Measurements from ENCODE around the gene ERBB4.

ERBB4 gene

DNA sequence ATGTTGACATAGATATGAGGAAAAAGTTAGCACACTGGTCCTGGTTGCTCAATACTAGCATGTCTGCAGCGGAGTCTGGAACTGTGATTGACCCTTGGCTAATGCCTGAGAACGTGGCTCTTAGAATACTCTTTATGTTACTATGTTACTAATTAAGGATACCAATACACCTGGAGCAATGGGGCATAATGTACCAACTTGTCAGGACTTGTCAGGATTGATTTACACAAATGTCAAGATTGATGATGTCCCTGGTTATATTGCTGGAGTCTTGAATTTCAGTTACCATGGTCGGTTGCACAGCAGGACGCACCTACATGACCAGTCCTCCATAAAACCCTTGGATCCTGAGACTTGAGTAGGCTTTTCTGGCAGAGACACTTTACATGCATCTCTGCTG, 1171.3 kb downstream of the ERBB4 start:
- DNase-seq: peak; percentile 87

DNA sequence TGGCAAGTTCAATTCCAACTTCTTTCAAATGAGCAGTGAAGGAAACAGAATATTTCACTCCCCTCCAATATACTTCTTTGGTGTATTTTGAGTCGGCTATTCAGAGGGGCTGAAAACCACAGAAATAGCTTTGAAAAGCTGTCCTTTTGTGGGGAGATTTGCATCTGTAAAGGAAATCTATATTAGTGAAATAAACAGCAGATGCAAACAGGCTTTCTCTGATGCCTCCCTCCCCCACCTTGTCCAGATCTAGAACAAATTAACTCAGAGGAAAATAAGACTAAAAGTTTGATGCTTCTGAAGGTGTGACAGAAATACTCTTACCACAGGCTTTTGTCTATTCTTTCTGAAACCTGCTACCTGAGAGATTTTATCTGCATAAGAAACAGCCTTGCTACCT, 1173.7 kb downstream of the ERBB4 start:
- DNase-seq: no peak

DNA sequence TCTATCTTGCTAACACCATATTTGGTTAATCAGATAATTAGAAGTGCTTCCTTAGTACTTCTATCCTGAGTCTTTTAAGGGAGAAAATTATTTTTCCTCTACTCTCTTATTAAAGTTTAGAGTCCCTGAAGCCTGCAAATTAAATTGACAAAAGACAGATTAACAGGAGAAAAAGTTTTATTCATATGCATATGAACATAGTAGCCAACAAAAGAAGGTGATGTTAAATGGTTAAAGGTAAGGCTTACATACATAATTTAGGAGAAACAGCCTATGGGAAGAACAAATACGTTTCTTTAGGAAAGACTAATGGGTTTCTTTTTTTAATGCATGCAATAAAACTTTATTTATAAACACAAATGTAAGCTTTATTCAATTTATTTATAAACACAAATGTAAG, 1177.2 kb downstream of the ERBB4 start:
- no peak for DNase-seq

DNA sequence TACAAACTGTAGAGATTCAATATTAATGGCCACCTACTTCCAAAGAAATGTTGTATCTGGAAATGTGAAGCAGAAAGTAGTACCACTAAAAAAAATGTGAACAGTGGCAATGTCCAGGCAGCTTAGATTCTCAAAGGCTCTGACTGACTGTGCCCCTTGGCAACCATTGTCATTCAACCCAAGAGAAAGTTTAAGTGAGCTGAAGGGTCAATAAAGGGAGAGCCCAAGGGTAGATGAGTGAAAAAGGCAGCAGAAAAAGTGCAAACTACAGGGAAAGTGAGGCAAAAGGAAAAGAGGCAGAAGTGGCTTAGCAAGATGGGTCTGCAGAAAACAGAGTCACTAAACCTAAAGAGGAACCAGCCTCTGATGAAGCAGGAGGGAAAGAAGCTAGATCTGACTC, 1179.3 kb downstream of the ERBB4 start:
- no peak for DNase-seq

DNA sequence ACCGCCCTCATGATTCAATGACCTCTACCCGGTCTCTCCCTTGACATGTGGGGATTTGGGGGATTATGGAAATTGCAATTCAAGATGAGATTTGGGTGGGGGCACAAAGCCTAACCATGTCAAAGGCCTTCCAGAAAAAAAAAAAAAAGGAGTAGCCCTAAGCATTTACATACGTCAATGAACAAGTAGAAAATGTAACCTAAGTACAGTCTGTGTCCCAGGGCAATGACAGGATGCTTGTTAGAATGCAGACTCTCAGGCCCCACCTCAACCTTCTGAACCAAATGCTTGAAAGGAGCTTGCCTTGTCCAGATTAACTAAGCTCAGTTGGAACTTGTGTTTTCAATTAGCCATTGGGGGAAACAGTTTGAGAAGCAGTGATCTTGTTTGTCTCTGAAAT, 1180.1 kb downstream of the ERBB4 start:
- no peak for DNase-seq

DNA sequence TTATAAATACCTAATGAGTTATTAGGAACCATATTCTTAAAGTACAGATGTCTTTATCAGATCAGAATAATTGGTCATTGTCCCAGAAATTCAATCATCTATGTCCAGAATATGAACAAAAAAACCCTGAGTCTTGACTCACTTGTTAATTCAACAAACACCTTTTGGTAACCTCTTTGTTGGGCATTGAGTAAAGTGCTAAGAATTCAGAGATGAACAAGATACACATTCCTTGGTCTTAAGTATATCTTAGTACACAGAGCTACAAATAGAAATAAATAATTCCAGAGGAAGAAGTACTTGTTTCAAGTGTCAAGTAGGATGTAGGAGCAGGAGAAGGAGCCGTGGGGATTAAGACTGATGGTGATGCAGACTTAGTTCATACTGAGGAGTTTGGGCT, 1184.1 kb downstream of the ERBB4 start:
- no peak for DNase-seq

DNA sequence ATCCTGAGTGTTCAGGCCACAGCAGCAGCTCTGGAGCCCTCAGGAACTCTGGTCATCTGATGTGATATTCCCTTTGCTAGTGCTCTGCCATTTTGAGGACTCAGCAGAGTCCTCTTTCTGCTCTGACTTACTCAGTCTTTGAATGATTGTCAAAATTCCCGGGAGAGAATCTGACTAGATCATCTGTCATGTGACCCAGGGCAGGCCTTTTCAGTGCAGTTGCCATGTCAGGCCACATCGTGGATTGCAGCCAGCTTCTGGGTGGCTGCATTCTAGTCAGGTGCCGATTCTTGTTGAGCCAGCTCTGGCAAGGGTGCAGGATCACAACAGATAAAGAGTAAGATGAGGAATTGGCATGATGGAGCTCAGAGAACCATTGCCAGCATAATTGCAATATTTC, 1186.6 kb downstream of the ERBB4 start:
- DNase-seq: peak; percentile 57

DNA sequence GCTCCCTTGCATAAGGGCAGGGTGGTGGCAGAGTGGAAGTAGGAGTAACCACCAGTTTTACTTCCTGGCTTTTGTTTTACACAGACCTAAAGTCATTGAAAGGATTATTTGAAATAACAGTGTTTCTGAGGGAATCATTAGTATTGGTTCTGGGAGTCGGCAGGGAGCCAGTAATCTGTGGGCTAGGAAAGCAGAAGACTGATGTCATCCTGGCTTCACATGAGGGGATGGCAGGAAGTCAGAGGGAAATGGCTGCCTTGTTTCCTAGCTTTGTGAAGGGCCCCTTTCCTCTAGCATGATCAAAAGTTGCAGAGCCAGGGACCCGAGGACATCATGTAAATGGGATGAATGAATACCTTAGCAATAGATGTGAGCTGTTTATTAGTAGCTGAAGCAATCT, 1189.6 kb downstream of the ERBB4 start:
- DNase-seq: peak; percentile 20

DNA sequence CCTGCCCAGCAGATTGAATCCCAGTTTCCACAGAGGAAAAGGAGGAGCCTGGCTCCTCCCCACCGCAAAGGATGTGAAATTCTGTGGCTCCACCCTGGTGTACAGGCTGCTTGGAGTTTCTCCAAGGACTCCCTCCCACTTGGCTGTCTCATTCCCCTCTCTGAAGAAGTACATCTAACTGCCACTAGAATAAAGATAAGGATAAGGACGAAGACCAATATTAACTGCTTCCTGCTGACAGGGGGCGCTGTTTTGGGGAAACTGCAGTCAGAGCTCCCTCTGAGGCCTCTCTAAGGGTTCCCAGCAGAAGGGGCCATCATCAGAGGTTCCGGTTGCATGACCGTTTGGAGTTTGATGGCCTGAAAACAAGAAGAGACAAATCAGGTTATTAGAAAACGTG, 1191.3 kb downstream of the ERBB4 start:
- peak; percentile 13 for DNase-seq

DNA sequence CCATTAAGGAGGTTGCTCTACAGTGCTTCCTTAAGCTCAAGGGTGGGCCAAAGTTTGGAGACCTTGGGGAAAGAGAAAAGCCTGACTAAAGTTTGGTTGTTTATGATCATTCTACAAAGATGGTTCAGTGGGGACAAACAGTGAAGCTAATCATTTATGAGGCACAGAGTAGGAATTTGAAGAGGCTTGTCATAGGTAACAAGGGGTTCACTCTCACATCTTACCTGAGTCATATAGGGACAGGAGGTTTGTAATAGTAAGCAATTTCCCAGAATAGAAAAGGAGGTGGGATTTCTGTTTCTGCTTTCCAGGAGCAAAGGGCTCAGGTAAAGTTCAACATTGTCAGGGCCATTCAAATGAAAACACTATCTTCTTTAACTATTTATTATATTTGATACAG, 1194.3 kb downstream of the ERBB4 start:
- no peak for DNase-seq

DNA sequence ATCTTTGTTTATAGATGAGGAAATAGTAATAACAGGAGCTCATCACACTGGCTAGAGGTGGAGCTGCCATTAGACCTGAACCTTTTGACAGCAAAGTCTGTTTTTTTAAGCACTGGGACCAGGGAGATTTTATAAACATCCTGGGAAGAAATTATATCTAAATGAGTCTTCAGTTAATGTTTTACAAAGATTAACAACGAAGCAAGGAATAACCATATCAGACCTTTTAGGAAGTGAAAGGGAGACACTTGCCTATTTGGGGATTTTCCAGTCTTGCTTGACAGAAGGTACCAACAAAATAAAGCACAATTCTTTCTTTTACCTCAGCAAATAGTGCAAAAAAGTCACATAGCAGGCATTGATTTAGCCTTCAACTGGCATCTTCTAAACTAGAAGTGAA, 1205.2 kb downstream of the ERBB4 start:
- DNase-seq: no peak

DNA sequence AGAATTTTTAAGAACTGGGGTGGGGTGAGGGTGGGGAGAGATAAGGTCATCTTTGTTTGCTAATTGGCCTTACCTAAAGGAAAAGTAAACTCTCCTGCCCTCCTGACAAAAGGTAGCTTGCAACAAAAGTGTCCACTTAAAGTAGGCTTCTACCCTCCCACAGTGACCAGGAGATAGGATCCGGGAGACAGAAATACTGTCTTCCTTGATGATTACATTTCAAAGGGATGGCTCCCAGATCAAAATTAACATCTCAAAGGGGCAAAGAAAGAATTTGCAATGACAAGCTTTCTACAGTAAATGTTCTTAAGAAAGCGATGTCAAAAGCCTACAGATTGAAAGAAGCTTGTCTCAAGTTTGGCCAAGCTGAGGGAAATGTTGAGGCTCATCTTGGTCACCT, 1206.9 kb downstream of the ERBB4 start:
- no peak for DNase-seq

DNA sequence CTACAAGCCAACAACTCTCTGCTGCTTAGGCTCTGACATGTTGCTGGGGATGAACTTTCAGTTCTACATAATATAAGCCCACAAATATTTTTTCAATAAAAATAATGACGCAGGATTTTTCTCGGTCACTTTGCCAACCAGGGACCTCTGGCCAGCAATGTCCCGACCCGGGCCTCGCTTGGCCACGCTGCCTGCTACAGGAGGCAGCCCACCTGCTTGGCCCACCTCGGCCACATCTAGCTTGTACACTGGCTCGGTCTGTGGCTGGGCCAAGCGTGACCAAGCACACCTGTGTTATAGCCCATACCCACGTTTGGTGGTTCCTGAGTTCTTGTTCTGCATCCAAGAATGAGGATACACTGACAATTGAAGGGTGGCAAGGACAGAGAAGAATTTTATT, 1208.7 kb downstream of the ERBB4 start:
- no peak for DNase-seq

DNA sequence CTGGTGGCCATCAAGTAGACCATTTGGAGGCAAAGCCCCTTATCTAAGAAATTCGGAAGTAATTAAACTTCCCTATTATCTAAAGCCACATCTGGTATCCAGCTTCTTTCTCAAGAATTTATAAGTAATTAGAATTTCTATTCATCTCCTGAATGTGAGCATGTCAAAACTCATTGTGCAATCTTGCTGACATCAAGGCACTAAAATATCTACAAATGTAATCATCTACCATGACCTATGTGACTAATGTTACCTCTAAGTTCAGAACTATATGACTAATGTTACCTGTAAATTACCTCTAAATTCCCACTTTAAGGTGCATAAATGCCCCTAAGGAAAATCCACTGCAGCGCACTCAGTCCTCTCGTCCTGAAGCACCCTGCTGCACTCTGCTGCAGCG, 1209.2 kb downstream of the ERBB4 start:
- no peak for DNase-seq

DNA sequence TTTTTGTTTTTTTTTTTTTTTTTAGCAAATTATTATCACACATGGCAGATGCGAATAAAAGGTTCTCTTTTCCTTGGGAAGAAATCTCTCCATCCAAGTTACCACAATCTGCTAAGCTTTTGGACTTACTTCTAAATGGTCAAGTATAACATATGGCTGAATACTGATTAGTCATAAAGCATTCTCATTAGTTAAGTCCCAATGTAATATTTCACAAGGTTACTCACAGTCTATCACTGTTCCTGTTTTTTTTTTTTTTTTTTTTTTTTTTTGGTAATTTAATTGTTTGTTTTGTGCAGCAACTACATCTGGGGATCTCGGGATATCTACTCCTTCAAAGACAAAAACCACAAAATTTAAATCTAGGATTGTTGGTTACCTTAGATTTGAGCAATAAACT, 1210.5 kb downstream of the ERBB4 start:
- DNase-seq: no peak
